WTC11 (cell line): ENCODE results near the gene UPF1. TPM values are rescaled to one million over a fixed set of nuclear protein-coding genes. Genes with fewer than 3 reads are reported as not detected.
"Not testable (repeated sequence)": the region's sequence is repeated elsewhere in the genome, so short reads cannot be mapped to it uniquely, and the experiment has no call there.

Source experiments
- ATAC-seq: fragments of 200-7000 bp; cut with Tn5 transposase; 2 replicates; pipeline ENCODE4 v1.10.0; 2021; ENCODE audit warnings: mild to moderate bottlenecking, moderate library complexity
- CTCF ChIA-PET: fragments of 300-600 bp; sonication (Branson Sonifier 250); formaldehyde crosslinking; loops from one replicate; lab custom pipeline; 2021; ENCODE audit warnings: antibody characterized with exemption; lab: Charles Lee
- POLR2A ChIA-PET: fragments of 350-600 bp; sonication (Branson Sonifier 250); formaldehyde crosslinking; loops from one replicate; lab custom pipeline; 2021; ENCODE audit warnings: antibody characterized with exemption; lab: Charles Lee
- DNase-seq: peaks from one replicate; pipeline ENCODE4 v3.0.0; 2021; ENCODE audit warnings: low spot score
- H3K27ac Mint-ChIP-seq: 2 replicates; pipeline ENCODE4 v1.8.0; 2021; ENCODE audit warnings: mixed read lengths
- H3K27me3 Mint-ChIP-seq: 2 replicates; pipeline ENCODE4 v1.8.0; 2021; ENCODE audit warnings: low read depth, mild to moderate bottlenecking, moderate library complexity, mixed read lengths
- H3K36me3 Mint-ChIP-seq: 2 replicates; pipeline ENCODE4 v1.8.0; 2021; ENCODE audit warnings: mixed read lengths
- H3K4me1 Mint-ChIP-seq: 2 replicates; pipeline ENCODE4 v1.8.0; 2022; ENCODE audit warnings: mixed read lengths
- H3K4me3 Mint-ChIP-seq: 2 replicates; pipeline ENCODE4 v1.8.0; 2021; ENCODE audit warnings: mild to moderate bottlenecking, moderate library complexity, mixed read lengths
- H3K9me3 Mint-ChIP-seq: 2 replicates; pipeline ENCODE4 v1.8.0; 2021; ENCODE audit warnings: mixed read lengths
- CBFB ChIP-seq: sonication (generic); formaldehyde crosslinking; IDR thresholded peaks from 2 replicates; pipeline ENCODE4 v1.8.1; 2022; ENCODE audit warnings: mild to moderate bottlenecking, low read depth, missing genetic modification reagents
- CREM ChIP-seq: sonication (generic); formaldehyde crosslinking; IDR thresholded peaks from 2 replicates; pipeline ENCODE4 v1.8.1; 2022; ENCODE audit warnings: mild to moderate bottlenecking, missing genetic modification reagents, moderate library complexity
- HMGA2 ChIP-seq: fragments of 250-450 bp; sonication (Bioruptor Pico); IDR thresholded peaks from 2 replicates; pipeline ENCODE4 v1.4.0; 2021; ENCODE audit warnings: mild to moderate bottlenecking, moderate library complexity
- NFATC4 ChIP-seq: fragments of 250-450 bp; sonication (Bioruptor Pico); IDR thresholded peaks from 2 replicates; pipeline ENCODE4 v1.9.0; 2021; ENCODE audit warnings: mild to moderate bottlenecking
- PRRX2 ChIP-seq: fragments of 250-450 bp; sonication (Bioruptor Pico); IDR thresholded peaks from 2 replicates; pipeline ENCODE4 v1.8.0; 2021; ENCODE audit warnings: mild to moderate bottlenecking
- RORB ChIP-seq: fragments of 250-450 bp; sonication (Bioruptor Pico); IDR thresholded peaks from 2 replicates; pipeline ENCODE4 v1.9.0; 2021; ENCODE audit warnings: mild to moderate bottlenecking
- SOX15 ChIP-seq: fragments of 250-450 bp; sonication (Bioruptor Pico); IDR thresholded peaks from 2 replicates; pipeline ENCODE4 v1.9.0; 2021; ENCODE audit warnings: mild to moderate bottlenecking
- ZNF138 ChIP-seq: sonication (generic); formaldehyde crosslinking; conservative IDR thresholded peaks from 2 replicates; pipeline ENCODE4 v1.8.1; 2022; ENCODE audit warnings: mild to moderate bottlenecking, moderate library complexity, missing genetic modification reagents
- ZNF219 ChIP-seq: sonication (generic); formaldehyde crosslinking; IDR thresholded peaks from 2 replicates; pipeline ENCODE4 v1.8.0; 2023; ENCODE audit warnings: missing genetic modification reagents, mild to moderate bottlenecking, borderline replicate concordance
- ZNF263 ChIP-seq: sonication (generic); formaldehyde crosslinking; IDR thresholded peaks from 2 replicates; pipeline ENCODE4 v1.8.1; 2022; ENCODE audit warnings: low read depth, mild to moderate bottlenecking, moderate library complexity, missing genetic modification reagents
- ZNF317 ChIP-seq: sonication (generic); formaldehyde crosslinking; IDR thresholded peaks from 2 replicates; pipeline ENCODE4 v1.8.1; 2023; ENCODE audit warnings: low read depth, mild to moderate bottlenecking, moderate library complexity, missing genetic modification reagents, borderline replicate concordance
- ZNF671 ChIP-seq: fragments of 250-450 bp; sonication (Bioruptor Pico); IDR thresholded peaks from 2 replicates; pipeline ENCODE4 v1.8.0; 2021; ENCODE audit warnings: mild to moderate bottlenecking
- total RNA-seq: library from RNA; stranded (reverse); gene quantifications from 3 replicates; pipeline ENCODE4 v1.2.3, GENCODE V29; 2021
- TF ChIP-seq, protein P1 (sequence below): sonication (generic); formaldehyde crosslinking; IDR thresholded peaks from 2 replicates; pipeline ENCODE4 v1.8.1; 2022; ENCODE audit warnings: mild to moderate bottlenecking, missing genetic modification reagents, moderate library complexity, borderline replicate concordance
- TF ChIP-seq, protein P2 (sequence below): sonication (generic); formaldehyde crosslinking; IDR thresholded peaks from 2 replicates; pipeline ENCODE4 v1.8.0; 2022; ENCODE audit warnings: mild to moderate bottlenecking, missing genetic modification reagents
- TF ChIP-seq, protein P3 (sequence below): sonication (generic); formaldehyde crosslinking; IDR thresholded peaks from 2 replicates; pipeline ENCODE4 v1.8.1; 2022; ENCODE audit warnings: low read depth, missing genetic modification reagents, borderline replicate concordance
- TF ChIP-seq, protein P4 (sequence below): fragments of 250-450 bp; sonication (Bioruptor Pico); IDR thresholded peaks from 2 replicates; pipeline ENCODE4 v2.1.2; 2022; ENCODE audit warnings: mild to moderate bottlenecking, moderate library complexity
- TF ChIP-seq, protein P5 (sequence below): sonication (generic); formaldehyde crosslinking; IDR thresholded peaks from 2 replicates; pipeline ENCODE4 v1.8.1; 2023; ENCODE audit warnings: mild to moderate bottlenecking, missing genetic modification reagents

UPF1 gene
- total RNA-seq, 1 experiment from 2014 or later: 82.5 TPM

DNA sequence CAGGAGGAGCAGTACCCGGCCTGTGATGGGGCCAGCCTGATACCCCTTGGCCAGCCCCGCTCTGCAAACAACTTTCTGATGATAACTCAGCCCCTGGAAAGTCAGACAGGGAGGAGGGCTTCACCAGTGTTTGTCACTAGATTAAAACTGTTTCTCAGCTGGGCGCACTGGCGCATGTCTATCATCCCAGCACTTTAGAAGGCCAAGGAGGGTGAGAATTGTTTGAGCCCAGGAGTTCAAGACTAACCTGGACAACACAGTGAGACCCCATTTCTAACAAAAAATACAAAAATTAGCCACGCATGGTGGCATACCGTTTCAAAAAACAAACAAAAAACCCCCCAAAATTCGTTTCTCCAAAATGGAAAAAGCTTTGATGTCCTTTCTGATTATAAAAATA lies 69.7 kb downstream of the UPF1 start:
- no peak overlapping the region for H3K27ac Mint-ChIP-seq
- ChIA-PET CTCF (interaction anchor here (1.3 kb wide), 1 partner anchor 55 kb away, joined by 4 read pairs; no protein-coding TSS in a partner anchor), POLR2A (no interaction called here)
- H3K4me3 Mint-ChIP-seq: no peak overlapping the region
- ATAC-seq: no peak
- TF ChIP-seq, protein P1, sequence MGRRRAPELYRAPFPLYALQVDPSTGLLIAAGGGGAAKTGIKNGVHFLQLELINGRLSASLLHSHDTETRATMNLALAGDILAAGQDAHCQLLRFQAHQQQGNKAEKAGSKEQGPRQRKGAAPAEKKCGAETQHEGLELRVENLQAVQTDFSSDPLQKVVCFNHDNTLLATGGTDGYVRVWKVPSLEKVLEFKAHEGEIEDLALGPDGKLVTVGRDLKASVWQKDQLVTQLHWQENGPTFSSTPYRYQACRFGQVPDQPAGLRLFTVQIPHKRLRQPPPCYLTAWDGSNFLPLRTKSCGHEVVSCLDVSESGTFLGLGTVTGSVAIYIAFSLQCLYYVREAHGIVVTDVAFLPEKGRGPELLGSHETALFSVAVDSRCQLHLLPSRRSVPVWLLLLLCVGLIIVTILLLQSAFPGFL: no peak
- TF ChIP-seq CREM (CRISPR knock-in tag) (no peak), ZNF138 (CRISPR knock-in tag) (no peak), CBFB (CRISPR knock-in tag) (no peak), RORB (CRISPR knock-in tag) (no peak)
- TF ChIP-seq, protein P2, sequence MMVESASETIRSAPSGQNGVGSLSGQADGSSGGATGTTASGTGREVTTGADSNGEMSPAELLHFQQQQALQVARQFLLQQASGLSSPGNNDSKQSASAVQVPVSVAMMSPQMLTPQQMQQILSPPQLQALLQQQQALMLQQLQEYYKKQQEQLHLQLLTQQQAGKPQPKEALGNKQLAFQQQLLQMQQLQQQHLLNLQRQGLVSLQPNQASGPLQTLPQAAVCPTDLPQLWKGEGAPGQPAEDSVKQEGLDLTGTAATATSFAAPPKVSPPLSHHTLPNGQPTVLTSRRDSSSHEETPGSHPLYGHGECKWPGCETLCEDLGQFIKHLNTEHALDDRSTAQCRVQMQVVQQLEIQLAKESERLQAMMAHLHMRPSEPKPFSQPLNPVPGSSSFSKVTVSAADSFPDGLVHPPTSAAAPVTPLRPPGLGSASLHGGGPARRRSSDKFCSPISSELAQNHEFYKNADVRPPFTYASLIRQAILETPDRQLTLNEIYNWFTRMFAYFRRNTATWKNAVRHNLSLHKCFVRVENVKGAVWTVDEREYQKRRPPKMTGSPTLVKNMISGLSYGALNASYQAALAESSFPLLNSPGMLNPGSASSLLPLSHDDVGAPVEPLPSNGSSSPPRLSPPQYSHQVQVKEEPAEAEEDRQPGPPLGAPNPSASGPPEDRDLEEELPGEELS (CRISPR knock-in tag): no peak
- TF ChIP-seq, protein P3, sequence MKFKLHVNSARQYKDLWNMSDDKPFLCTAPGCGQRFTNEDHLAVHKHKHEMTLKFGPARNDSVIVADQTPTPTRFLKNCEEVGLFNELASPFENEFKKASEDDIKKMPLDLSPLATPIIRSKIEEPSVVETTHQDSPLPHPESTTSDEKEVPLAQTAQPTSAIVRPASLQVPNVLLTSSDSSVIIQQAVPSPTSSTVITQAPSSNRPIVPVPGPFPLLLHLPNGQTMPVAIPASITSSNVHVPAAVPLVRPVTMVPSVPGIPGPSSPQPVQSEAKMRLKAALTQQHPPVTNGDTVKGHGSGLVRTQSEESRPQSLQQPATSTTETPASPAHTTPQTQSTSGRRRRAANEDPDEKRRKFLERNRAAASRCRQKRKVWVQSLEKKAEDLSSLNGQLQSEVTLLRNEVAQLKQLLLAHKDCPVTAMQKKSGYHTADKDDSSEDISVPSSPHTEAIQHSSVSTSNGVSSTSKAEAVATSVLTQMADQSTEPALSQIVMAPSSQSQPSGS: no peak
- peaks cover 8% of the 10 kb centered on the region; the same call in 1 of the 2 replicates for H3K36me3 Mint-ChIP-seq
- DNase-seq: no peak
- no peaks in the 10 kb centered on the region for H3K9me3 Mint-ChIP-seq
- peaks cover 14% of the 10 kb centered on the region for H3K27me3 Mint-ChIP-seq
- no peaks in the 10 kb centered on the region for H3K4me1 Mint-ChIP-seq

DNA sequence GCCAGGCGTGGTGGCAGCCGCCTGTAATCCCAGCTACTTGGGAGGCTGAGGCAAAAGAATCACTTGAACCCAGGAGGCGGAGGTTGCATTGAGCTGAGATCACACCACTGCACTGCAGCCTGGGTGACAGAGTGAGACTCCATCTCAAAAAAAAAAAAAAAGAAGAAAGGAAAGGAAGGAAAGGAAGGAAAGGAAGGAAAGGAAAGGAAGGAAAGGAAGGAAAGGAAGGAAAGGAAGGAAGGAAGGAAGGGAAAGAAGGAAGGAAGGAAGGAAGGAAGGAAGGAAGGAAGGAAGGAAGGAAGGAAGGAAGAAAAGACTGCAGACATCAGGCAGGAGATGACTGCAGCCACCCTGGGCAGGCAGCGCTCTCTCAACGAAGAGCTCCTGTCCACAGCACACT lies 70.8 kb downstream of the UPF1 start:
- H3K4me1 Mint-ChIP-seq, H3K36me3 Mint-ChIP-seq, POLR2A ChIA-PET, ATAC-seq, H3K27ac Mint-ChIP-seq, H3K27me3 Mint-ChIP-seq, H3K4me3 Mint-ChIP-seq, H3K9me3 Mint-ChIP-seq, DNase-seq: not testable (repeated sequence)
- CTCF ChIA-PET: interaction anchor here (1.3 to 1.6 kb wide), 2 partner anchors 17 to 55 kb away, joined by 3 to 4 read pairs; partner anchors contain the start of genes COPE and DDX49

DNA sequence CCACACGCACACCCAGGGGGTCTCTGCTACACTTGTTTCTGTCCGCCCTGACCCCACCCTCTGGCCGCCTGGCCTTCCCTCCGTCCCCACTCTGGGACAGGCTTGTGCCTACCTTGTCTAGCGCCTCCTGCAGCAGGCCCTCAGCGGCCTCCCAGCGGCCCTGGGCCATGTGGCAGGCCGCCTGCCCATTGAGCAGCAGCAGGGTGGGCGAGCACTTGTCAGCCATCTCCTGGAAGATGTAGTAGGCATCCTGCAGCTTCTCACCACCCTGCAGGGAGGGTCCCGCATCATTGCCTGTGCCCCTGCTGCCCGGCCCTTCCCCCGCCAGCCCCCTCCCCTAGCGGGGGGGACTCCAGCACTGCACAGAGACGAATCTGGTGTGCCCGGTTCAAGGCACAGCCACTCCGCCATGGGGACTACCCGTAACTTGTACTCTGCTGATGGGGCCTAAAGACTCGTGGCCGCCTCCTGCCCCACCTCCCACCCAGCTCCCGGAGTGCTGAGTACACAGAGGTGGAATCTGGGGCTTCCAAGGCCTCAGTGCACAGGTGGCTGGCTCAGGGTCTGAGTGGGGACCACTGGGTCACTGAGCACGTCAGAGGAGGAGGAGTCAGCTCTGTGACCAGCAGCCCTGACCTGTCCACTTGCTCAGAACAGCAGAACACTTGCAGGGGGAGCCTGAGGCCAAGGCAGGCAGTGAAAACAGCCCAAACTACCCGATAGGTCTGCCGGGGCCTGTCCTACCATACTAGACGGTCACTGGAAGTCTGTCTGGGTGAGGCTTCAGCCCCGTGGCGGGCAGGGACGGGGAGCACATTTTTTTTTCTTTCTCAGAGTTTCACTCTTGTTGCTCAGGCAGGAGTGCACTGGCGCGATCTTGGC lies 71.6 kb downstream of the UPF1 start:
- Mint-ChIP-seq H3K27me3 (no peaks in the 10 kb centered on the region), H3K4me3 (no peak overlapping the region), H3K27ac (no peak overlapping the region), H3K36me3 (peaks cover 8% of the 10 kb centered on the region; the same call in 1 of the 2 replicates), H3K9me3 (no peaks in the 10 kb centered on the region), H3K4me1 (no peaks in the 10 kb centered on the region)
- ATAC-seq (no peak), DNase-seq (no peak)
- ChIA-PET POLR2A (no interaction called here), CTCF (interaction anchor here (1.3 to 1.6 kb wide), 2 partner anchors 16 to 56 kb away, joined by 3 to 4 read pairs; partner anchors contain the start of genes COPE and DDX49)
- TF ChIP-seq ZNF263 (CRISPR knock-in tag) (no peak), ZNF671 (CRISPR knock-in tag) (no peak), SOX15 (CRISPR knock-in tag) (no peak), HMGA2 (no peak), PRRX2 (CRISPR knock-in tag) (no peak), ZNF317 (CRISPR knock-in tag) (no peak), ZNF219 (CRISPR knock-in tag) (no peak), NFATC4 (no peak)
- TF ChIP-seq, protein P4, sequence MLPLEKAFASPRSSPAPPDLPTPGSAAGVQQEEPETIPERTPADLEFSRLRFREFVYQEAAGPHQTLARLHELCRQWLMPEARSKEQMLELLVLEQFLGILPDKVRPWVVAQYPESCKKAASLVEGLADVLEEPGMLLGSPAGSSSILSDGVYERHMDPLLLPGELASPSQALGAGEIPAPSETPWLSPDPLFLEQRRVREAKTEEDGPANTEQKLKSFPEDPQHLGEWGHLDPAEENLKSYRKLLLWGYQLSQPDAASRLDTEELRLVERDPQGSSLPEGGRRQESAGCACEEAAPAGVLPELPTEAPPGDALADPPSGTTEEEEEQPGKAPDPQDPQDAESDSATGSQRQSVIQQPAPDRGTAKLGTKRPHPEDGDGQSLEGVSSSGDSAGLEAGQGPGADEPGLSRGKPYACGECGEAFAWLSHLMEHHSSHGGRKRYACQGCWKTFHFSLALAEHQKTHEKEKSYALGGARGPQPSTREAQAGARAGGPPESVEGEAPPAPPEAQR (CRISPR knock-in tag): no peak
- TF ChIP-seq, protein P2 (CRISPR knock-in tag): no peak
- TF ChIP-seq, protein P5, sequence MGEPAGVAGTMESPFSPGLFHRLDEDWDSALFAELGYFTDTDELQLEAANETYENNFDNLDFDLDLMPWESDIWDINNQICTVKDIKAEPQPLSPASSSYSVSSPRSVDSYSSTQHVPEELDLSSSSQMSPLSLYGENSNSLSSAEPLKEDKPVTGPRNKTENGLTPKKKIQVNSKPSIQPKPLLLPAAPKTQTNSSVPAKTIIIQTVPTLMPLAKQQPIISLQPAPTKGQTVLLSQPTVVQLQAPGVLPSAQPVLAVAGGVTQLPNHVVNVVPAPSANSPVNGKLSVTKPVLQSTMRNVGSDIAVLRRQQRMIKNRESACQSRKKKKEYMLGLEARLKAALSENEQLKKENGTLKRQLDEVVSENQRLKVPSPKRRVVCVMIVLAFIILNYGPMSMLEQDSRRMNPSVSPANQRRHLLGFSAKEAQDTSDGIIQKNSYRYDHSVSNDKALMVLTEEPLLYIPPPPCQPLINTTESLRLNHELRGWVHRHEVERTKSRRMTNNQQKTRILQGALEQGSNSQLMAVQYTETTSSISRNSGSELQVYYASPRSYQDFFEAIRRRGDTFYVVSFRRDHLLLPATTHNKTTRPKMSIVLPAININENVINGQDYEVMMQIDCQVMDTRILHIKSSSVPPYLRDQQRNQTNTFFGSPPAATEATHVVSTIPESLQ (CRISPR knock-in tag): no peak
